Measurements from ENCODE around the gene RXYLT1. TPM values are rescaled to one million over a fixed set of nuclear protein-coding genes. Genes with fewer than 3 reads are reported as not detected.
"Not testable (repeated sequence)": the region's sequence is repeated elsewhere in the genome, so short reads cannot be mapped to it uniquely, and the experiment has no call there.

RXYLT1 gene
- total RNA-seq, 1 experiment from 2014 or later, result 21.1 TPM

GRCh38 chr12:63841571-63841970, 61.9 kb downstream of the RXYLT1 start:
- Histone ChIP-seq H3K4me1 (ENCODE audit: insufficient read depth, low read length, poor library complexity, severe bottlenecking) (peaks cover 7% of the 10 kb centered on the region), H3K27me3 (replicated peaks; ENCODE audit: insufficient read depth, low read depth, low read length, poor library complexity) (no peaks in the 10 kb centered on the region), H3K36me3 (ENCODE audit: insufficient read depth, low read length, poor library complexity, severe bottlenecking) (no peaks in the 10 kb centered on the region), H3K4me3 (ENCODE audit: low read depth, low read length, poor library complexity, severe bottlenecking) (no peak overlapping the region), H3K27ac (ENCODE audit: low read depth, low read length, poor library complexity, severe bottlenecking) (no peak overlapping the region), H3K9me3 (ENCODE audit: low read depth, low read length, poor library complexity, severe bottlenecking) (no peaks in the 10 kb centered on the region)
- CTCF ChIA-PET, result no interaction called here
- no TSS peak for BruUV-seq (replicated peaks)
- POLR2A ChIA-PET (ENCODE audit: low non-redundant PET), result interaction anchor here (0.6 kb wide), 1 partner anchor 10 kb away, joined by 3 read pairs; no protein-coding TSS in a partner anchor
- TF ChIP-seq EZH2 (IDR thresholded peaks at IDR 0.05; ENCODE audit: borderline replicate concordance, low read depth, low read length, poor library complexity, severe bottlenecking) (no peak), CTCF (conservative IDR thresholded peaks at IDR 0.05; ENCODE audit: low read depth, low read length) (no peak)
- DNase-seq (ENCODE audit: low spot score), result no peak
- intact Hi-C loops (cut with micrococcal nuclease; ENCODE audit: unreplicated experiment), result loop anchor here (5.0 to 10.0 kb wide), 2 partner anchors 133 to 241 kb away; no protein-coding TSS in a partner anchor

GRCh38 chr12:63842750-63843149, 63.0 kb downstream of the RXYLT1 start:
- H3K4me3 ChIP-seq (ENCODE audit: low read depth, low read length, poor library complexity, severe bottlenecking); H3K27ac ChIP-seq (ENCODE audit: low read depth, low read length, poor library complexity, severe bottlenecking); H3K4me1 ChIP-seq (ENCODE audit: insufficient read depth, low read length, poor library complexity, severe bottlenecking); POLR2A ChIA-PET (ENCODE audit: low non-redundant PET); H3K27me3 ChIP-seq (replicated peaks; ENCODE audit: insufficient read depth, low read depth, low read length, poor library complexity); H3K9me3 ChIP-seq (ENCODE audit: low read depth, low read length, poor library complexity, severe bottlenecking); DNase-seq (ENCODE audit: low spot score); BruUV-seq (replicated peaks); H3K36me3 ChIP-seq (ENCODE audit: insufficient read depth, low read length, poor library complexity, severe bottlenecking); CTCF ChIA-PET: not testable (repeated sequence)
- intact Hi-C loops (cut with micrococcal nuclease; ENCODE audit: unreplicated experiment), result loop anchor here (5.0 to 10.0 kb wide), 2 partner anchors 132 to 240 kb away; no protein-coding TSS in a partner anchor

- TF ChIP-seq CTCF (conservative IDR thresholded peaks at IDR 0.05; ENCODE audit: low read depth, low read length) (no peak), EZH2 (IDR thresholded peaks at IDR 0.05; ENCODE audit: borderline replicate concordance, low read depth, low read length, poor library complexity, severe bottlenecking) (no peak)
- intact Hi-C loops (cut with micrococcal nuclease; ENCODE audit: unreplicated experiment), result loop anchor here (5.0 to 10.0 kb wide), 2 partner anchors 132 to 239 kb away; no protein-coding TSS in a partner anchor
- CTCF ChIA-PET, result interaction anchor here (1.2 to 1.6 kb wide), 2 partner anchors 338 to 412 kb away, joined by 3 to 12 read pairs; no protein-coding TSS in a partner anchor
- Histone ChIP-seq H3K4me1 (ENCODE audit: insufficient read depth, low read length, poor library complexity, severe bottlenecking) (no peaks in the 10 kb centered on the region), H3K27ac (ENCODE audit: low read depth, low read length, poor library complexity, severe bottlenecking) (peak overlapping the region; percentile 82), H3K27me3 (replicated peaks; ENCODE audit: insufficient read depth, low read depth, low read length, poor library complexity) (no peaks in the 10 kb centered on the region), H3K9me3 (ENCODE audit: low read depth, low read length, poor library complexity, severe bottlenecking) (no peaks in the 10 kb centered on the region), H3K4me3 (ENCODE audit: low read depth, low read length, poor library complexity, severe bottlenecking) (peak overlapping the region; percentile 80), H3K36me3 (ENCODE audit: insufficient read depth, low read length, poor library complexity, severe bottlenecking) (no peaks in the 10 kb centered on the region)
- no peak for DNase-seq (ENCODE audit: low spot score)
- BruUV-seq (replicated peaks), result no TSS peak
- POLR2A ChIA-PET (ENCODE audit: low non-redundant PET), result no interaction called here
Measured at GRCh38 chr12:63843254-63843720, 63.6 kb downstream of the RXYLT1 start.
